ENCODE data around the gene LRIT3.

Gene LRIT3

DNA sequence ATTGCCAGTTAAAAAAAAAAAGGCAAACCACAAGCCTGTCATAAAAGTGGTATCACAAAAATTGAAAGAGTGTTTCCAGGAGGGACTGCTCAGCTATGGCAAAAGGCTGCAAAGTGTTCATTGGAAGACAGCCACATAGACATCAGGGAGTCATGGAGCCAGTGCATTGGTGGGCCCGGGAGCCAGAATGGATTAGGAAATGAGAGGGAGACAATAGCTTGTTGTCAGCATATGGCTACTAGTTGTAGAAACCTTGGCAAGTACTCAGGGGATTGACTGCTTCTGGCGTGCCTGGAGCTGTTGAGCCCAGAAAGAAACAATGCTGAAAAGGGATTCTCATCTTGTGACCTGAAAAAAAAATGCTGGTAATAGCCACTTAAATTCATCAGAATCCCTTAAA is 27.3 kb upstream of the LRIT3 start:
- TF ChIP-seq, protein P1, sequence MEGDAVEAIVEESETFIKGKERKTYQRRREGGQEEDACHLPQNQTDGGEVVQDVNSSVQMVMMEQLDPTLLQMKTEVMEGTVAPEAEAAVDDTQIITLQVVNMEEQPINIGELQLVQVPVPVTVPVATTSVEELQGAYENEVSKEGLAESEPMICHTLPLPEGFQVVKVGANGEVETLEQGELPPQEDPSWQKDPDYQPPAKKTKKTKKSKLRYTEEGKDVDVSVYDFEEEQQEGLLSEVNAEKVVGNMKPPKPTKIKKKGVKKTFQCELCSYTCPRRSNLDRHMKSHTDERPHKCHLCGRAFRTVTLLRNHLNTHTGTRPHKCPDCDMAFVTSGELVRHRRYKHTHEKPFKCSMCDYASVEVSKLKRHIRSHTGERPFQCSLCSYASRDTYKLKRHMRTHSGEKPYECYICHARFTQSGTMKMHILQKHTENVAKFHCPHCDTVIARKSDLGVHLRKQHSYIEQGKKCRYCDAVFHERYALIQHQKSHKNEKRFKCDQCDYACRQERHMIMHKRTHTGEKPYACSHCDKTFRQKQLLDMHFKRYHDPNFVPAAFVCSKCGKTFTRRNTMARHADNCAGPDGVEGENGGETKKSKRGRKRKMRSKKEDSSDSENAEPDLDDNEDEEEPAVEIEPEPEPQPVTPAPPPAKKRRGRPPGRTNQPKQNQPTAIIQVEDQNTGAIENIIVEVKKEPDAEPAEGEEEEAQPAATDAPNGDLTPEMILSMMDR (IDR thresholded peaks at IDR 0.05; ENCODE audit: control insufficient read depth, insufficient read depth, low read depth, low read length, missing control alignments), result no peak

DNA sequence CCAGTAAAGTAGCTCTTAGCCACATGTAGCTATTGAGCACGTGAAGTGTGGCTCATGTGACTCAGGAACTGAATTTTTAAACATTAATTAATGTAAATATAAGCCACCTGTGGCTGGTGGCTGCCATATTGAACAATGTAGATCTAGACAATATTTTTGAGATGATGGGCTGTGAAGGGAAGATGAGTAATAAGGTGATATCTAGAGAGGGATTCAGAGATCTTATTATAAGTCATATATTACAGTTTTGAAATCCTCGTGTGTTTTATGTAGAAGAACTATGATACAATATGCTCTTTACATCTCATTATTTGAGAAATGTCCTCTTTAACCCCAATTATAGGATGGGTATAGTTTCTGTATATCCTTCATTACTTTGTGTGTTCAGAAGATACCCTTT is 26.7 kb upstream of the LRIT3 start:
- no peak for DNase-seq (ENCODE audit: low read depth)
- TF ChIP-seq, protein P1 (IDR thresholded peaks at IDR 0.05; ENCODE audit: control insufficient read depth, insufficient read depth, low read depth, low read length, missing control alignments), result no peak

More for the DNA sequence above, 27.3 kb upstream of the LRIT3 start:
- DNase-seq (ENCODE audit: low read depth), result peak; percentile 3
- no peak overlapping the region for H3K4me3 ChIP-seq (ENCODE audit: control insufficient read depth, low read depth, low read length)

DNA sequence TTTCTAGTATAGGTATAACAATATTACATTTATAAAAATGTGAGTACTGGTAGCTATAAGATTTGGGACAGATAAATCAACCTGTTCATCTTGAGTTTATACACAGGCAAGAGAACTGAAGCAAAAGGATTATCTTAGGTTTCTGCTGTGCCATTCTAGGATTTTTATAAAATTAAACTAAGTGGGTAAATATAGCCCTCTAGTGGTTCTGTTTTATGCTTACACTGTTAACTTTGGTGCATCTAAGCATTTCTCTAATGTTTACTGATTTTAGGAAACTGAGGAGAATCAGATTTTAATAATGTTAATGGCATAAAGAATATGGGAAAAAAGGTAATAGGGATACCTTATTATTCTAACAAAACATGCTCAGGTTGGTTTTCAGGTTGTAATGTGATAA is 21.2 kb upstream of the LRIT3 start:
- TF ChIP-seq, protein P1 (IDR thresholded peaks at IDR 0.05; ENCODE audit: control insufficient read depth, insufficient read depth, low read depth, low read length, missing control alignments), result peak; percentile 34
- peak; percentile 4 for DNase-seq (ENCODE audit: low read depth)
- no peak overlapping the region for H3K4me3 ChIP-seq (ENCODE audit: control insufficient read depth, low read depth, low read length)

More for the DNA sequence above, 26.7 kb upstream of the LRIT3 start:
- H3K4me3 ChIP-seq (ENCODE audit: control insufficient read depth, low read depth, low read length), result no peak overlapping the region

DNA sequence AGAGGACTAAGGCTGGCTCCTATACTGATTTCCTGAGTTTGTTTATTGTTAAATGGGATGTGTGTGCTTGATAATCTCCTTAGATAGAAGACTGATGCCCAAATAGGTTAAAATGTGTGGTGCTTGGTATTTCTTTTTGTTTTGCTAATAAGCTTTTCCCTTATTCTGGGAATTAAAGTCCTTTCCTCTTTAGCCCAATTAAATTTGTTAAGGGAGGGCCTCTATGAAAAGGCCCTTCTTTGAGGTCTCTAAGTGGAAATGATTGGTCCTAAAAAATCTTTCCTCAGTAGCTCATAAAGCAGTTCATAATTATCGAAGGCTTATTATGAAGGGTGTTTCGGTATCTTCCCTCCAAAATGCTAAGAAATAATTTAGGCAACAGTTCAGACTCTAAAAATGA is 20.2 kb upstream of the LRIT3 start, which contains the start of gene RRH:
Gene RRH, plus strand, starts transcription at position 301 of the 400 bp plus-strand sequence. Its CDS starts 56 bp downstream, at position 357.
- TF ChIP-seq, protein P1 (IDR thresholded peaks at IDR 0.05; ENCODE audit: control insufficient read depth, insufficient read depth, low read depth, low read length, missing control alignments), result no peak
- DNase-seq (ENCODE audit: low read depth), result no peak
- no peak within 1 kb of the TSS for H3K4me3 ChIP-seq (ENCODE audit: control insufficient read depth, low read depth, low read length)

DNA sequence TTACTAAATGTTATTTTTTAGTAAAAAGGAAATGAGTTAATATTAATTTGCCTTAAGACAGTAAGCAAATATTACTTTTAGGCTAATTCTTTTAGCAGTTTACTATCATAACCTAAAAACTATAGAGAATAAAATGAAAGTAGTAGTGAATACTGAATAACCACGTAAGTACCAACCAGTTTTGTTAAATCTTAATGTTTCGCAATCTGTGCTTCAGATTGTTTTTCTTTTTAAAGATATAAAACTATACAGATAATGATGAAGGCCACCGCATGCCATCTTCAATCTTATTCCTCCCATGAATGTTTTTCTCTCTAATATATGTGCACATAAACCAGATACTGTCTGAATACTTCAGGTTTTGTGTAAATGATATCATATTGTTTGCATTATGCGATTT is 14.2 kb upstream of the LRIT3 start:
- DNase-seq (ENCODE audit: low read depth), result no peak

DNA sequence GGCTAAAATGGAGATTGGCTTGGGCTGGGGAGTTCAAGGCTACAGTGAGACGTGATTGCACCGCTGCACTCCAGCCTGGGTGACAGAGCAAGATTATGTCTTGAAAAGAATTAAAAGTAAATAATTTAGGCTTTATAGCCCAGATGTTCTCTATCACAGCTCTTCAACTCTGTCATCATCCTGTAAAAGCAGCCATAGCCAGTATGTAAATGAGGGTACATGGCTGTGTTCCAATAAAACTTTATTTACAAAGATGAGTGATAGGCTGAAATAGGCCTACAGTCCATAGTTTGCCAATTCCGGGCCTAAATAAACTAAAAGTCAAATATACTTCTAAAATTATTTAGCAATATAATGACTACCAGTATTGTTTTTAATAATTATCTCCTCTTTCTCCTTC is 10.9 kb upstream of the LRIT3 start:
- H3K4me3 ChIP-seq (ENCODE audit: control insufficient read depth, low read depth, low read length), result no peak overlapping the region
- TF ChIP-seq, protein P1 (IDR thresholded peaks at IDR 0.05; ENCODE audit: control insufficient read depth, insufficient read depth, low read depth, low read length, missing control alignments), result no peak
- DNase-seq (ENCODE audit: low read depth), result no peak

More for the DNA sequence above, 14.2 kb upstream of the LRIT3 start:
- TF ChIP-seq, protein P1 (IDR thresholded peaks at IDR 0.05; ENCODE audit: control insufficient read depth, insufficient read depth, low read depth, low read length, missing control alignments), result no peak
- H3K4me3 ChIP-seq (ENCODE audit: control insufficient read depth, low read depth, low read length), result no peak overlapping the region
